CD4-positive, alpha-beta T cell (primary cell): ENCODE results near the gene CDC14B. TPM values are rescaled to one million over a fixed set of nuclear protein-coding genes. Genes with fewer than 3 reads are reported as not detected.

Source experiments
- ATAC-seq: fragments of 200-7000 bp; cut with Tn5 transposase; one replicate; pipeline ENCODE4 v1.10.0; 2022; ENCODE audit warnings: mild to moderate bottlenecking; ENCODE audit not compliant: poor library complexity
- CTCF ChIA-PET: fragments of 350-600 bp; sonication (Branson Sonifier 250); formaldehyde crosslinking; loops from one replicate; lab custom pipeline; 2021; ENCODE audit warnings: antibody characterized with exemption, inconsistent platforms; lab: Charles Lee
- POLR2A ChIA-PET: fragments of 350-600 bp; sonication (Branson Sonifier 250); formaldehyde crosslinking; loops from one replicate; lab custom pipeline; 2021; ENCODE audit warnings: antibody characterized with exemption, inconsistent platforms; lab: Charles Lee
- DNase-seq, 14 experiments: peaks; one replicate each; pipeline ENCODE4 v3.0.0-alpha.2; 2013 to 2020; ENCODE audit warnings: mixed read lengths in 2 of 14
- H3K27ac ChIP-seq, 2 donors: one replicate each; pipeline versions ENCODE4 v1.5.1 to v1.7.0; 2013; ENCODE audit warnings: low read length in 2 of 2, low read depth in 1 of 2, mild to moderate bottlenecking in 1 of 2
- H3K27me3 ChIP-seq, 2 experiments: 1 replicate in 1 of 2; 2 replicates in 1 of 2; pipeline versions ENCODE4 v1.6.1 to v1.7.0; 2013; ENCODE audit warnings: low read length in 2 of 2, control low read depth in 1 of 2, mild to moderate bottlenecking in 1 of 2, moderate library complexity in 1 of 2; ENCODE audit not compliant: insufficient read depth in 2 of 2, control insufficient read depth in 1 of 2
- H3K36me3 ChIP-seq: one replicate; pipeline ENCODE4 v1.6.1; 2013; ENCODE audit warnings: low read length, control low read depth; ENCODE audit not compliant: insufficient read depth
- H3K4me1 ChIP-seq: one replicate; pipeline ENCODE4 v1.6.1; 2013; ENCODE audit warnings: low read length, control low read depth; ENCODE audit not compliant: insufficient read depth
- H3K4me3 ChIP-seq: one replicate; pipeline ENCODE4 v1.5.1; 2013; ENCODE audit warnings: mild to moderate bottlenecking, low read length, moderate library complexity
- H3K9me3 ChIP-seq, 2 experiments: 1 replicate in 1 of 2; 2 replicates in 1 of 2; pipeline versions ENCODE4 v1.6.1 to v1.7.0; 2013; ENCODE audit warnings: low read length in 2 of 2, mild to moderate bottlenecking in 2 of 2, control low read depth in 1 of 2, moderate library complexity in 1 of 2; ENCODE audit not compliant: control insufficient read depth in 1 of 2, insufficient read depth in 1 of 2
- H3K27ac Mint-ChIP-seq: one replicate; pipeline ENCODE4 v1.8.0; 2020; ENCODE audit warnings: mixed read lengths
- H3K27me3 Mint-ChIP-seq: one replicate; pipeline ENCODE4 v1.8.0; 2021; ENCODE audit warnings: mixed read lengths
- H3K36me3 Mint-ChIP-seq: one replicate; pipeline ENCODE4 v1.8.0; 2021; ENCODE audit warnings: low read depth, mixed read lengths
- H3K4me1 Mint-ChIP-seq: one replicate; pipeline ENCODE4 v1.8.0; 2021; ENCODE audit warnings: low read depth, mixed read lengths
- H3K4me3 Mint-ChIP-seq: one replicate; pipeline ENCODE4 v1.8.0; 2020; ENCODE audit warnings: mild to moderate bottlenecking, mixed read lengths
- H3K9me3 Mint-ChIP-seq: one replicate; pipeline ENCODE4 v1.8.0; 2020; ENCODE audit warnings: mixed read lengths
- CTCF ChIP-seq: fragments of 200-600 bp; IDR thresholded peaks from one replicate; pipeline ENCODE4 v1.8.0; 2022; ENCODE audit warnings: antibody characterized with exemption, mild to moderate bottlenecking
- intact Hi-C, 2 experiments: fragments of 100-400 bp; cut with DNase I in 1 of 2; cut with micrococcal nuclease in 1 of 2; formaldehyde crosslinking; loops; one replicate each; pipeline versions ENCODE4 v1.15.1 to v1.9.0; 2023 to 2025; cut with DNase I, micrococcal nuclease
- total RNA-seq, 174 experiments: library from RNA in 2 of 174; stranded (reverse) in 2 of 174; gene quantifications; one replicate each; pipeline ENCODE4 v1.2.3 and lab custom pipeline; 2021 to 2026

Gene CDC14B
- total RNA-seq, 2 experiments from 2014 or later, result 3.5 TPM

- Mint-ChIP-seq H3K9me3 (no peaks in the 10 kb centered on the region), H3K4me1 (no peaks in the 10 kb centered on the region), H3K27ac (no peak overlapping the region), H3K4me3 (no peak overlapping the region), H3K27me3 (peaks cover 9% of the 10 kb centered on the region), H3K36me3 (no peaks in the 10 kb centered on the region)
- no peak overlapping the region for H3K4me3 ChIP-seq
- intact Hi-C loops, result no loop called here
- no peak for TF ChIP-seq CTCF
- ATAC-seq (no peak), DNase-seq (no peak)
- H3K9me3 ChIP-seq, result no peaks in the 10 kb centered on the region
- ChIA-PET CTCF (no interaction called here), POLR2A (no interaction called here)
- no peaks in the 10 kb centered on the region for H3K27me3 ChIP-seq
- H3K36me3 ChIP-seq, result no peaks in the 10 kb centered on the region
- no peaks in the 10 kb centered on the region for H3K4me1 ChIP-seq
- H3K27ac ChIP-seq, result no peak overlapping the region
Measured at GRCh38 chr9:96581786-96582185, 37.9 kb downstream of the CDC14B start.

GRCh38 chr9:96581301-96581700, 38.3 kb downstream of the CDC14B start:
- ATAC-seq, result no peak
- POLR2A ChIA-PET, result no interaction called here
- Histone ChIP-seq H3K27me3 (no peaks in the 10 kb centered on the region), H3K4me1 (no peaks in the 10 kb centered on the region), H3K9me3 (no peaks in the 10 kb centered on the region), H3K4me3 (no peak overlapping the region), H3K36me3 (no peaks in the 10 kb centered on the region), H3K27ac (no peak overlapping the region)
- Mint-ChIP-seq H3K27ac (no peak overlapping the region), H3K36me3 (no peaks in the 10 kb centered on the region), H3K4me3 (no peak overlapping the region), H3K9me3 (no peaks in the 10 kb centered on the region), H3K27me3 (peaks cover 9% of the 10 kb centered on the region), H3K4me1 (no peaks in the 10 kb centered on the region)
- intact Hi-C loops, result no loop called here
- CTCF ChIA-PET, result no interaction called here
- DNase-seq, result no peak
- no peak for TF ChIP-seq CTCF

GRCh38 chr9:96574931-96575351, 44.7 kb downstream of the CDC14B start:
- Histone ChIP-seq H3K27ac (no peak overlapping the region), H3K9me3 (no peaks in the 10 kb centered on the region), H3K27me3 (no peaks in the 10 kb centered on the region), H3K4me1 (no peaks in the 10 kb centered on the region), H3K36me3 (no peaks in the 10 kb centered on the region), H3K4me3 (no peak overlapping the region)
- intact Hi-C loops, result no loop called here
- peaks cover 12% of the 10 kb centered on the region for H3K27me3 Mint-ChIP-seq
- H3K9me3 Mint-ChIP-seq, result no peaks in the 10 kb centered on the region
- no peak for ATAC-seq
- H3K4me1 Mint-ChIP-seq, result no peaks in the 10 kb centered on the region
- ChIA-PET CTCF (no interaction called here), POLR2A (no interaction called here)
- TF ChIP-seq CTCF, result no peak
- no peaks in the 10 kb centered on the region for H3K36me3 Mint-ChIP-seq
- no peak for DNase-seq
- no peak overlapping the region for H3K27ac Mint-ChIP-seq
- H3K4me3 Mint-ChIP-seq, result no peak overlapping the region
